Measurements from ENCODE around the gene VPS8. TPM values are rescaled to one million over a fixed set of nuclear protein-coding genes. Genes with fewer than 3 reads are reported as not detected.

VPS8 gene
- total RNA-seq, 2 donors from 2014 or later = 65.1 to 69.0 TPM

GRCh38 chr3:185089751-185090150 is 277.8 kb downstream of the VPS8 start:
- intact Hi-C loops (cut with DNase I, micrococcal nuclease) = no loop called here
- DNase-seq (no peak), ATAC-seq (no peak)

GRCh38 chr3:185090811-185091210 is 278.8 kb downstream of the VPS8 start:
- intact Hi-C loops (cut with DNase I, micrococcal nuclease) = no loop called here
- DNase-seq = no peak
- ATAC-seq = no peak

GRCh38 chr3:185093116-185093515 is 281.1 kb downstream of the VPS8 start:
- no peak for DNase-seq
- ATAC-seq = no peak
- intact Hi-C loops (cut with DNase I, micrococcal nuclease) = no loop called here

GRCh38 chr3:185094697-185095096 is 282.7 kb downstream of the VPS8 start:
- intact Hi-C loops (cut with DNase I, micrococcal nuclease) = no loop called here
- DNase-seq (no peak), ATAC-seq (no peak)

Other genes starting within 250 kb of the VPS8 start
- 10 to 100 TPM; 21.0 to 25.4 TPM for gene MAGEF1, start 100.1 kb upstream of the VPS8 start, total RNA-seq